Gastroesophageal sphincter (tissue), 4 donors: ENCODE measurements around the gene GIPC3. TPM values are rescaled to one million over a fixed set of nuclear protein-coding genes. Genes with fewer than 3 reads are reported as not detected.
A peak's percentile ranks its signal among the peaks of the same experiment; 100 is the strongest.

Experiments used
- ATAC-seq: fragments of 150-250 bp; one replicate; pipeline ENCODE4 v1.9.1; 2016; ENCODE audit warnings: mild to moderate bottlenecking, moderate library complexity
- H3K27ac ChIP-seq, 4 donors: fragments of 200-600 bp; sonication (generic) in 3 of 4; 1 replicate in 3 of 4; 2 replicates in 1 of 4; pipeline ENCODE4 v1.5.1; 2016 to 2019
- H3K27me3 ChIP-seq: fragments of 200-600 bp; sonication (generic); one replicate; pipeline ENCODE4 v1.5.1; 2019
- H3K36me3 ChIP-seq, 2 donors: fragments of 200-600 bp; sonication (generic); one replicate each; pipeline ENCODE4 v1.5.1; 2019; ENCODE audit warnings: control low read depth in 1 of 2
- H3K4me1 ChIP-seq, 3 donors: fragments of 200-600 bp; sonication (generic); 1 replicate in 2 of 3; 2 replicates in 1 of 3; pipeline ENCODE4 v1.5.1; 2016 to 2019; ENCODE audit warnings: control low read depth in 2 of 3
- H3K4me3 ChIP-seq, 2 donors: fragments of 200-600 bp; sonication (generic); one replicate each; pipeline ENCODE4 v1.5.1; 2019; ENCODE audit warnings: mild to moderate bottlenecking in 1 of 2, moderate library complexity in 1 of 2
- H3K9me3 ChIP-seq, 3 donors: fragments of 200-600 bp; sonication (generic); one replicate each; pipeline ENCODE4 v1.5.1; 2017 to 2019; ENCODE audit warnings: control low read depth in 2 of 3
- EP300 ChIP-seq: sonication (generic); formaldehyde crosslinking; IDR thresholded peaks from one replicate; pipeline ENCODE4 v1.6.1; 2017; ENCODE audit warnings: antibody characterized with exemption, mild to moderate bottlenecking
- POLR2A ChIP-seq, 2 donors: fragments of 450-650 bp; IDR thresholded peaks; one replicate each; pipeline ENCODE4 v1.6.1; 2017; ENCODE audit warnings: antibody characterized with exemption in 2 of 2, mild to moderate bottlenecking in 2 of 2, moderate library complexity in 1 of 2
- POLR2AphosphoS5 ChIP-seq: sonication (generic); formaldehyde crosslinking; IDR thresholded peaks from one replicate; pipeline ENCODE4 v1.6.1; 2017; ENCODE audit warnings: antibody characterized with exemption
- WGBS, 2 donors: methylation state at CpG; one replicate each; pipeline ENCODE4 v1.1.5; 2018; ENCODE audit warnings: low coverage in 1 of 2; 5-methylcytosine and 5-hydroxymethylcytosine counted together
- total RNA-seq, 4 donors: library from RNA; depleted of rRNA; stranded (reverse); fragments of >200 nt; gene quantifications; one replicate each; pipeline ENCODE4 v1.1.0, GENCODE V29; 2016
- TF ChIP-seq, protein P1 (sequence below), 4 experiments: fragments of 200-600 bp in 2 of 4; fragments of 450-650 bp in 2 of 4; sonication (generic) in 1 of 4; IDR thresholded peaks; one replicate each; pipeline ENCODE4 v1.5.1; 2017 to 2019; ENCODE audit warnings: antibody characterized with exemption in 4 of 4, mild to moderate bottlenecking in 2 of 4, moderate library complexity in 2 of 4

The GIPC3 gene
- total RNA-seq, 4 donors from 2014 or later = 0.94 to 16.8 (median 2.1) TPM

DNA sequence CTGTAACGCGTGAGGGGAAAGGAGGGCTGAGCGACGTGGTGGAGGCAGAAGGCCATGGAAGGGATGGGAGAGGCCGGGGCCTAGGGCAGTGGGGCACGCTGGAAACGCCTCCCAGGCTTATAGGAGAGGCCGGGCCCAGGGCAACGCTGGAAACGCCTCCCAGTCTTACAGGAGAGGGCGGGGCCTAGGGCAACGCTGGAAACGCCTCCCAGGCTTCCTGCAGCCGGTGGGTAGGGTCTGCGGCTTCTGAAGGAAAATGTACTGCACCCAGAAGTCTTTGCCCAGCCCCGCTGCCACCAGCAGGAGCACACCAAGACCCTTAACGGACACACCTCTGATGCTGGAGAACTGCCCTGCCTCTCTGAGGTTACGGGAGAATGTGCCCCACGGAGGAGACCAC lies 32.2 kb downstream of the GIPC3 start:
- Histone ChIP-seq H3K36me3 (peaks cover 0 to 85% of the 10 kb centered on the region in 2 donors), H3K4me1 (peaks cover 0 to 55% (median 21%) of the 10 kb centered on the region in 3 donors), H3K27me3 (no peaks in the 10 kb centered on the region), H3K9me3 (no peaks in the 10 kb centered on the region), H3K27ac (peak overlapping the region in 3 of 4 donors; percentile 54 to 71 (median 62)), H3K4me3 (no peak overlapping the region)
- TF ChIP-seq EP300 (no peak), POLR2AphosphoS5 (no peak), POLR2A (IDR thresholded peaks at IDR 0.05) (no peak)
- TF ChIP-seq, protein P1, sequence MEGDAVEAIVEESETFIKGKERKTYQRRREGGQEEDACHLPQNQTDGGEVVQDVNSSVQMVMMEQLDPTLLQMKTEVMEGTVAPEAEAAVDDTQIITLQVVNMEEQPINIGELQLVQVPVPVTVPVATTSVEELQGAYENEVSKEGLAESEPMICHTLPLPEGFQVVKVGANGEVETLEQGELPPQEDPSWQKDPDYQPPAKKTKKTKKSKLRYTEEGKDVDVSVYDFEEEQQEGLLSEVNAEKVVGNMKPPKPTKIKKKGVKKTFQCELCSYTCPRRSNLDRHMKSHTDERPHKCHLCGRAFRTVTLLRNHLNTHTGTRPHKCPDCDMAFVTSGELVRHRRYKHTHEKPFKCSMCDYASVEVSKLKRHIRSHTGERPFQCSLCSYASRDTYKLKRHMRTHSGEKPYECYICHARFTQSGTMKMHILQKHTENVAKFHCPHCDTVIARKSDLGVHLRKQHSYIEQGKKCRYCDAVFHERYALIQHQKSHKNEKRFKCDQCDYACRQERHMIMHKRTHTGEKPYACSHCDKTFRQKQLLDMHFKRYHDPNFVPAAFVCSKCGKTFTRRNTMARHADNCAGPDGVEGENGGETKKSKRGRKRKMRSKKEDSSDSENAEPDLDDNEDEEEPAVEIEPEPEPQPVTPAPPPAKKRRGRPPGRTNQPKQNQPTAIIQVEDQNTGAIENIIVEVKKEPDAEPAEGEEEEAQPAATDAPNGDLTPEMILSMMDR (IDR thresholded peaks at IDR 0.05) = no peak
- WGBS, 2 donors = 63 to 82% methylated on average over 4 to 6 of the region's 19 CpGs
- peak; percentile 65 for ATAC-seq

DNA sequence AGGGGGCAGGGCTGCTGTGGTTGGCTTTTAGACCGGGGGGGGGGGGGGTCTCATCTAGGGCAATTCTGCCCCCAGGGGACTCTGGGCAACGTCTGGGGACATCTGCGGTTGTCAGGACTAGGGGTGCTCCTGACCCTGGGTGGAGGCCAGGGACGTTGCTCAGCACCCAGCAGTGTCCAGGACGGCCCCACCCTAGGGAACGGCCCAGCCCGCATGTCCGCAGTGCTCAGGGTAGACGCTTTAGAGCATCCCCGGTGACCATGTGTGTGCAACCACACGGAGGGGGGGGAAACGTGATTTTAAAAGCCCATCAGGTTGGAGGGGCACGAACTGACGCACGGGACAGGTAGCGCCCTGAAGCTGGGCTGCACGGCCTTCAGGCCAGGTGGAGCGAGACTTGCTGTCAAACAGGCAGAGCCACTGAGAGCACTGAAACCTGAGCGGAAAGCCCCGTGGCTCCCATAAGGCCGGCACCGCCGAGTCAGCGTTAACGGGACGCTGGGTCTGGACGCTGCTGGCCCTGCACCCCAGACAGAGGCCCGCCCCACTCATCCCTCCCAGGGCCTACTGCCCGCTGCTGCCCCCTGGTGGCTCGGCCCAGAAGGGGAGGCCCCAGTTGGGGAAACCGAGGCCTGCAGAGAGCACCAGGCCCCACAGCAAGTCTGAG lies 33.0 kb downstream of the GIPC3 start:
- peak; percentile 84 for ATAC-seq
- H3K27ac ChIP-seq = peak overlapping the region in 3 of 4 donors; percentile 54 to 71 (median 62)
- no peak for TF ChIP-seq POLR2AphosphoS5
- TF ChIP-seq, protein P1 (IDR thresholded peaks at IDR 0.05) = peak in 3 of 4 experiments; percentile 97 to 100 (median 97)
- H3K4me1 ChIP-seq = peaks cover 0 to 47% (median 18%) of the 10 kb centered on the region in 3 donors
- no CpG with 5 or more reads among the region's 31 CpGs for WGBS, 2 donors
- no peaks in the 10 kb centered on the region for H3K27me3 ChIP-seq
- peaks cover 0 to 85% of the 10 kb centered on the region in 2 donors for H3K36me3 ChIP-seq
- no peaks in the 10 kb centered on the region for H3K9me3 ChIP-seq
- peak overlapping the region in 1 of 2 donors; percentile 26 for H3K4me3 ChIP-seq

DNA sequence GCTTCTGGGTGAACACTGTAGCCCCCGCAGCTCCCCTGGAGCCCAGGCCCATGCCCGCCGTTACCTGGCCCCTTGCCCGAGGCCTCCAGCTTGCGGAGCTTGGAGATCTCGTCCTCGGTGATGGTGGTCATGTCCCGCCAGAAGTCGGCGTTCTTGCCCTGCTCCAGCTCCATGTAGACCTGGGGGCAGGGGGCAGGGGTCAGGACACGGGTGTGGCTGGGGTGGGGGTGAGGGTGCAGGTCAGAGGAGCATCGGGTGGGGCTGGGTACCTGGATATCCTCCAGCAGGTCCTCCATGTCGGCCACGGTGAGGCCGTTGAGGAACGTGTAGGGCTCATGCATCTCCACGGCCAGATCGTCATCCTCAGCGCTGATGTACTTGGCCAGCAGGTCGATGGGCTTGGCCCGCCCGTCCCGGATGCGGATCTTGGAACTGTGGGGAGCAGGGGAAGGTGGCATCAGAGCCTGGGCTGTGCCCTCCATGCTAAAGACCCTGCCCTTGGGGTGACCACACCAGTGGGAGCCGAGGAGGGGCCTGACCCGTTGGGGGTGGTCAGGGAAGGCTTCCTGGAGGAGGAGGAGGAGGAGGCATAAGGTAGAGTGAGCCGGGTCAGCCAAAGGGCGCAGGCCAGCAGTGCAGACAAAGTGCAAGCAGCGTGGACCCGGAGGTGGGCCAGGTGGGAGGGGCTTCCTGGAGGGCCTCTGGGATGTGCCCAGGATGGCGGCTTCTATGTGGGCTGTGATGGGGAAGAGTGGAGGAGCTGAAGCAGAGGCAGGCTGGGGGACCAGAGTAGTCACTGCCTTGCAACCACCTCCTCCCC lies 33.7 kb downstream of the GIPC3 start:
- 74 to 93% methylated on average over 2 to 3 of the region's 31 CpGs for WGBS, 2 donors
- Histone ChIP-seq H3K9me3 (no peaks in the 10 kb centered on the region), H3K4me3 (no peak overlapping the region), H3K36me3 (peaks cover 0 to 85% of the 10 kb centered on the region in 2 donors), H3K27ac (peak overlapping the region in 2 of 4 donors; percentile 54 to 62), H3K4me1 (peaks cover 0 to 43% (median 10%) of the 10 kb centered on the region in 3 donors), H3K27me3 (no peaks in the 10 kb centered on the region)
- no peak for ATAC-seq
- TF ChIP-seq, protein P1 (IDR thresholded peaks at IDR 0.05) = no peak
- TF ChIP-seq POLR2A (IDR thresholded peaks at IDR 0.05) (no peak), EP300 (no peak), POLR2AphosphoS5 (no peak)

DNA sequence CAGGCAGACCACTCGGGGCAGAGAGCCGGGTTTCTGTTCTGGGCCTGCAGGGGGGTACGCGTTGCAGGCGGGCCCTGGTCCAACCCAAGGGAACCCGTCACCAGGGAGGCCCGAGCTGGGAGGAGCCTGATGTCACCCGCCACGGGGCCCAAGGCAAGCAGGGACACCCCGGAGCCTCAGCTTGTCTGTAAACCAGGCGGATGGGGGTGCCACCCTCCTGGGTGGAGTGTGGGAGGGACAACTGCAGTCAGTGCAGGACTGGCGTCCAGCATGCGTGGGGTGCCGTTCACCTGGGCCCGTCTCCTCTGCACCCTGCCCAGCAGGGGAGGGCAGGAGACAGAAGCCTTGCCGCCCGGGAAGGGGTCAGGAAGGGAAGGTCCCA lies 34.3 kb downstream of the GIPC3 start:
- Histone ChIP-seq H3K27ac (no peak overlapping the region), H3K36me3 (peaks cover 0 to 84% of the 10 kb centered on the region in 2 donors), H3K27me3 (no peaks in the 10 kb centered on the region), H3K4me3 (no peak overlapping the region), H3K9me3 (no peaks in the 10 kb centered on the region), H3K4me1 (peaks cover 0 to 43% (median 8%) of the 10 kb centered on the region in 3 donors)
- ATAC-seq = no peak
- WGBS, 2 donors = 80% methylated on average over 1 of the region's 17 CpGs; no CpG with 5 or more reads in 1 of the 2 donors
- TF ChIP-seq EP300 (no peak), POLR2AphosphoS5 (no peak), POLR2A (IDR thresholded peaks at IDR 0.05) (no peak)
- TF ChIP-seq, protein P1 (IDR thresholded peaks at IDR 0.05) = no peak
